D341Med (cell line): ENCODE data around the gene ACHE.
"Not testable (repeated sequence)": the region's sequence is repeated elsewhere in the genome, so short reads cannot be mapped to it uniquely, and the experiment has no call there.

Experiments
- DNase-seq: peaks from one replicate; pipeline ENCODE4 v3.0.0; 2012; ENCODE audit warnings: low spot score

The ACHE gene

GRCh38 chr7:100895701-100895955, at the start of gene ACHE:
TSS of gene ACHE (minus strand) at chr7:100895888. CDS start at chr7:100894232, 1,656 bp downstream.
- DNase-seq, result no peak

- DNase-seq, result no peak
Measured at GRCh38 chr7:100944138-100944537, 48.5 kb upstream of the ACHE start.

- no peak for DNase-seq
Measured at GRCh38 chr7:100943693-100944092, 48.0 kb upstream of the ACHE start.

- DNase-seq, result no peak
Measured at GRCh38 chr7:100942045-100942774, 46.5 kb upstream of the ACHE start.

GRCh38 chr7:100936167-100936566, 40.5 kb upstream of the ACHE start:
- DNase-seq, result not testable (repeated sequence)

GRCh38 chr7:100935381-100935780, 39.7 kb upstream of the ACHE start:
- DNase-seq, result not testable (repeated sequence)

- no peak for DNase-seq
Measured at GRCh38 chr7:100933734-100934133, 38.0 kb upstream of the ACHE start.

- no peak for DNase-seq
Measured at GRCh38 chr7:100929808-100930174, 34.1 kb upstream of the ACHE start.

GRCh38 chr7:100923616-100924015, 27.9 kb upstream of the ACHE start:
- not testable (repeated sequence) for DNase-seq

- no peak for DNase-seq
Measured at GRCh38 chr7:100921039-100921438, 25.4 kb upstream of the ACHE start.

- not testable (repeated sequence) for DNase-seq
Measured at GRCh38 chr7:100919779-100920437, 24.2 kb upstream of the ACHE start.

- DNase-seq, result not testable (repeated sequence)
Measured at GRCh38 chr7:100919335-100919734, 23.6 kb upstream of the ACHE start.

GRCh38 chr7:100914879-100915447, 19.3 kb upstream of the ACHE start:
- no peak for DNase-seq

- DNase-seq, result no peak
Measured at GRCh38 chr7:100914208-100914878, 18.7 kb upstream of the ACHE start.

GRCh38 chr7:100911484-100911883, 15.8 kb upstream of the ACHE start:
- no peak for DNase-seq

GRCh38 chr7:100910443-100910842, 14.8 kb upstream of the ACHE start:
- DNase-seq, result not testable (repeated sequence)

- DNase-seq, result no peak
Measured at GRCh38 chr7:100908512-100908911, 12.8 kb upstream of the ACHE start.

GRCh38 chr7:100902638-100903037, 7.0 kb upstream of the ACHE start:
- peak; percentile 10 for DNase-seq

GRCh38 chr7:100901921-100902332, 6.2 kb upstream of the ACHE start:
- DNase-seq, result no peak

GRCh38 chr7:100900978-100901377, 5.3 kb upstream of the ACHE start:
- no peak for DNase-seq

- no peak for DNase-seq
Measured at GRCh38 chr7:100899432-100899831, 3.7 kb upstream of the ACHE start.

GRCh38 chr7:100897772-100898454, 2.2 kb upstream of the ACHE start:
- DNase-seq, result peak; percentile 15
